Activated CD4-positive, alpha-beta T cell treated with anti-CD3 and anti-CD28 coated beads for 24 hours (primary cell): ENCODE measurements around the gene CTPS2.
"Not testable (repeated sequence)": the region's sequence is repeated elsewhere in the genome, so short reads cannot be mapped to it uniquely, and the experiment has no call there.

ENCODE experiments used
- DNase-seq, 2 donors: peaks; one replicate each; pipeline ENCODE4 v3.0.0-alpha.2; 2020; ENCODE audit warnings: low read depth in 2 of 2

CTPS2 gene

DNA sequence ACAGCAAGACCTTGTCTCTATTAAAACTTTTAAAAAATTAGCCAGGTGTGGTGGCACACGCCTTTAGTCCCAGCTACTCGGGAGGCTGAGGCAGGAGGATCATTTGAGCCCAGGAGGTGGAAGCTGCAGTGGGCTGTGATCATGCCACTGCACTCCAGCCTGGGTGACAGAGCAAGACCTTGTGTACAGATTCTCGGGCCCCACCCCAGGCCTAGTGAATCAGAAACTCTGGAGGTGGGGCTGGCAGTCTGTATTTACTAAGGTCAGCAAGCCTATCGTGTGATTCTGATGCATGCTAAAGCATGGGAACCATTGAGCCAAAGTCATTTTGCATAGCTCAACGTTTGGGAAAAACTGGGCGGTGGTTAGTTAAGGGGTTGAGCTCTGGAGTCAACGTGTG is 59.0 kb downstream of the CTPS2 start:
- no peak for DNase-seq

- DNase-seq: no peak
Observed at GRCh38 chrX:16651391-16652024, 61.0 kb downstream of the CTPS2 start.

DNA sequence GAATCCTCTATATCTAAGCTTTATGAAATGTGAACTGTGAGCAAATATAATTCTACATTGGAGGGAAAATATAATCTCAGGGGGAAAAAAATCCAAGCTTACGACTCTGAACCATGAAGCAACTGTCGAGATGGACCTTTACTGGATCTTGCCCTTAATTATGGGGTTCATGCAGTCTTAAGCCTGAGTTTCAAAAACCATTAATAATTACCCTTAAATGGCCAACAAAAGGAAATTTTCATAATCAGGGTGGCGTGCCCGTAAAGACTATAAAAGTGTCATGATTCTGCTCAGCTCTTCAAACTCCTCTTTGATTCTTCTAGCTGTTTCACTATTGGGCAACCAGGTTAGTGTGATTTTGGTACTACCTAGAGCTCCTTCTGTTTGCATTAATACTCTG is 62.6 kb downstream of the CTPS2 start, which contains the start of gene S100G:
S100G (plus strand) TSS at position 301 of the 400 bp plus-strand sequence. CDS start 849 bp downstream, outside the sequence.
- DNase-seq: no peak

DNA sequence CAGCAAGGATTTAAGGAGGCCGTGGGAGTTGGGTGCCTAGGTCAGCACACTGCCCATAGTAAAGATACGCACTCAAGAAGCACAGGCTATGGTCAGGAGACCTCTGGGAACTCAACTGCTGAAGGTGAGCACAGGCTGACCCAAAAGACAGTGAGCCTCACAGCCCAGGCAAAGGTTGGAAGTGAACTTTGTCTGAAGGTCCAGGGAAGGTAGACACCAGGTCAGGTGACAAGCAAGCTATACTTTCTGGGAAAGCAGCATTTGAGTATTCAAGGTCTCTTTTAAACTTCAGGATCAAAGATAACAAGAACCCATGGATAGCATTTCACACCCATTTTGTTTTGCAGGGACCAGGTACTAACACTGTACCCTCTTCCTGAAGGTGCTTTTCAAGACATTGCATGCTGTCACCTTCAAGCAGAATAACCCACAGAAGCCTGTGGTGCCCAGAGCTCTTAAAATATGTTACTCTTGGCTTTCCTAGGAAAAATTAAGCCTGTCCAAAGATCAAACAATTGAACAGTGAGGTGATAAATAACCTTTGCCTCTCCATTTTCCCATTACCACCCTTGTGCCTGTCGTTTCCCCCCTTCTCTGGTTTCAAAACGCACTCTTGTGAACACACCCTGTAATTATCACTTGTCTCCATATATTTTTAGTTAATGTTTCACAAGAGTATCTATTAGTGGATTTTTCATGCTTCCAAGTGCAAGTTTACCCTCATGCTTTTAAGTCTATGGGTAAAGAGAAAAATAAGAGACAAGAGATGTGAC is 65.9 kb downstream of the CTPS2 start:
- DNase-seq: no peak

- no peak for DNase-seq
Observed at GRCh38 chrX:16643176-16643575, 69.3 kb downstream of the CTPS2 start.

- no peak for DNase-seq
Observed at GRCh38 chrX:16640823-16641222, 71.6 kb downstream of the CTPS2 start.

DNA sequence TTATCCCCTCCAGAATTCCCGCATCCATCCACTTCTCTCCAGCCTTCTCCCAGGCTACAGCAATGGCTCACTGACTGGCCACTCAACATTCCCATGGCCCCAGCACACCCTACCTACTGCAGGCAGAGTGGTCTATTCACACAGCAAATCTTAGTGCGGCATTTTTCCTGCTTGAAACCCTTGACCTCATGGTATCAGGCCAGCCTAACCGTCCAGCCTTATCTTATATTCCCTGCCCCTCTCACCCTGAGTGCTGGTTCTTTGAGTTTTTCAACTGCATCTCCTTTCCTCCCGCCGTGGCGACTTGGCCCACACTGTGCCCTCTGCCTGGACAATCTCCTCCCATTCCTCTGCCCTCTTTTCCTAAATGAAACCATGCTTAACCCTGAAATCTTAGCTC is 72.5 kb downstream of the CTPS2 start:
- no peak for DNase-seq

DNA sequence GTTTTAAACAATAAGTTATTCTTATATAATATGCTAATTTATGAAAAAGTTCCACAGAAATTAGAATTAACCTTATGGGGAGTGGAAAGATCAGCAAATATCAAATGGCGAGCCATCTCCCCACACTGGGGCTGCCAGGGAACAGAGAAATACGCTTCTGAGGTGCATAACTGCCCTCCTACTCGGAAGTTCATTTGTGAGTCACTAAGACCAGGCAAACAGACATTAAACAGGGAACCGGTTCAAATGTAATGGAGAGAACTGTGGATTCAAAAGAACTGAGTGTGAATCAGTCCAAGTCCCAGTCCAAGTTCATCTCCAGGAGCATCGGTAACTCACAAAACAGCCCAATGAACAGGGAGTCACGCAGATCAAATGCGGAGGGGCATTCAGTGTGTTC is 73.9 kb downstream of the CTPS2 start:
- no peak for DNase-seq

- DNase-seq: no peak
Observed at GRCh38 chrX:16635596-16635995, 76.9 kb downstream of the CTPS2 start.

DNA sequence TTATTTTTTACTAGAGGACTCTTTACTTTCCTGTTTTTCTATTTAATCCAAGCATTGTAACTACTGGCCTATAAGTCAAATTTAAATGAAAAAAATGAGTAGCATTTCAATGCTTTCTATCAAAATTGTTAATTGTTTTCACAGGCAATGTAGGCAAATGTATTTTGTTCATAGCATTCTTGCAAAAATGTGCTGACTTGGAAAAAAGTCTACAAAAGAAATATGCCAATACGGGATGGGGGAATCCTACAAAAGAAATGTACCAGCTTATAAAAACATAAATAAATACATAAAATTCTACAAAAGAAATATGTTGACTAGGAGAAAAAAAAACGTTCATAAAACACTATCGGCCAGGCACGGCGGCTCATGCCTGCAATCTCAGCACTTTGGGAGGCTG is 77.4 kb downstream of the CTPS2 start:
- no peak for DNase-seq

GRCh38 chrX:16633754-16634153 is 78.7 kb downstream of the CTPS2 start:
- DNase-seq: no peak

DNA sequence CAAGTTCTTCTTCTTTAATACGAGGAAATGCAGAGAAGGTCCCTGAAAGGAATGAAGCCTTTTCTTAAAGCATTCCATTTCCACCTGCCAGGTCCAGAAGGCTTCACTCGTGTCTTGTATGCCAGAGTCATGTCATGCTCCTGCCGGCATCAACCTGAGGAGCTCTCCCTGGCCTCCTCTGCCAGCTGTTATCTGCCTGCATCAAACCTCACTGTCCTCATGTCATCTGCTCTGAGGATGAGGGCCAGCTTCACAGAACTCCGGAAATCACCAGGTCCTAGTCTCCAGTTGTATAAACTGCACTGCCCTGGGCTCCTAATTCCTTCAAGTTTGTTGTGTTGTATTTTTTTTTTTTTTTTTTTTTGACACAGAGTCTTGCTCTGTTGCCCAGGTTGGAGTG is 82.6 kb downstream of the CTPS2 start:
- no peak for DNase-seq

DNA sequence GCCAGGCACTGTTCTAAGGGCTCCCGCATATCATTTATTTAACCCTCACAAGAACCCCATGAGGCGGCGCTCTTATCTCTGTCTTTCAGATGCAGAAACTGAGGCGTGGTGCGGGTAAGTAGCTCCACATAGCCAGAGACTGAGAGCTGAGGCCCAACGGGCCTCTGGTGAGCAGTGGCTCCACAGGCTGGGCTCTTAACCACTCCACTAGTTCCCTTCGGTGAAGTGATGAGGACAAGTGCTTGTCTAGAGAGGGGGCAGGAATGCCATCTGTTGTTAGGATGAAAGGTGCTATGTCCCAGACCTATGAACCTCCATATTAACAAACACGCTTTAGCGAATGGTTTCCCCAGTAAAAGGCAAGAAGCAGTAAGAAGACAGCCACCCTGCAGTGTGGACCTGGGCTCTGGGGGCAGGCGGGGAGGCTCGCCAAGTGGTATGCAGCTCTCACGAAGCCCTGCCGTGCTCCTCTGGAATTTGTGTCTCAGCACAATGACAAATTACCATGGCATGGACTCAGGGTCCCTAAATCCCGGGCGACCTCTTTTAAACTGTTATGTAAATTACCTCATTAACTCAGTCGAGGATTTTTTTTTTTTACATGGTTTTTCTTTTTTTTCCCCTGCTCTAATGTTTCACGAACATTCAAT is 83.4 kb downstream of the CTPS2 start:
- DNase-seq: no peak

- DNase-seq: not testable (repeated sequence)
Observed at GRCh38 chrX:16628511-16628910, 84.0 kb downstream of the CTPS2 start.

GRCh38 chrX:16619024-16619423 is 93.4 kb downstream of the CTPS2 start:
- no peak for DNase-seq

GRCh38 chrX:16618422-16618821 is 94.0 kb downstream of the CTPS2 start:
- no peak for DNase-seq

DNA sequence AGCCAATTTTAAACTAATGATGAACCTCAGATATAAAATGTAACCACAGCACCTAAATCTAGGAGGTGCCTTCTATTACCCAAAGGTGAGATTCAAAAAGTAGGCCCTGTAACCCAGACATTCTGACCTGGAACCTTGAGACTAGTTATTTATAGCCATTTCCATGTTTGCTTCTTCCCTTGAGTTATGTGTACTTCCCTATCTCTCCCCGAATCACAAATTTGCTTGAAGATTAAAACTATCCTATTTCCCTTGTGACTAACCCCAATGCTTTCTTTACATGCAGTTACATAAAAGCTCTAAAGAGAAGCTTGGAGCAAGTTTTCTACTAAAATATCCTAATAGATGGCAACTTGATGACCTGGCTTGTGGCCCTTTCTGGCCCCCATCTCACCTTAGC is 95.1 kb downstream of the CTPS2 start:
- no peak for DNase-seq

DNA sequence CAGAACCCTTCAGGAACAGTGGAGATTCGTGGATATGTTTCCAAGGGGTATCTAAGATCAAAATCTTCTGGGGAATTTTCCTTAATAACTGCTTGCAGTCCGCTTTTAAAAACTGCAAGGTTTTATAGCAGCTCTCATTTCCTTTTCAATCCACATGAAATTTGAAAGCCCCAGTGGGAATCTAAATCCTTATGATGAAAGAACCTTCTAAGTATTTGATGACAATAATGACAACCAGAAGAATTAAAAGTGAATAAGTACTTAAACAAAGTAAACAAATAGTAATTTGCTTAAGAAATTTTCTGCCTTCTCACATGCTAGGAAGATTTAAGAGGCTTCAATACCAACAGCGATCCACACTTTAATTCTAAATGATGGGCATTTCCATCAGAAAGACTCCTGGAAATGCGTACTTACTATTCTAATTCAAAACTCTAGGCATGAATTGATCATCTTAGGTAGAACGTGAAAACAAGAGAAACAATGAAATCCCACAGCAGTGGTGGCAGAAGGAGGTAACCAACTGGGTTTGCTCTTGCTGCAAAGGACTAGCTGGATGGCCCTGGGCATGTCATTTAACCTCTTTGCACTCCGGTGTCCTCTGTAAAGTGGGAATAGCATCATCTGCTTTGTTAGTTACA is 100.1 kb downstream of the CTPS2 start:
- DNase-seq: no peak

DNA sequence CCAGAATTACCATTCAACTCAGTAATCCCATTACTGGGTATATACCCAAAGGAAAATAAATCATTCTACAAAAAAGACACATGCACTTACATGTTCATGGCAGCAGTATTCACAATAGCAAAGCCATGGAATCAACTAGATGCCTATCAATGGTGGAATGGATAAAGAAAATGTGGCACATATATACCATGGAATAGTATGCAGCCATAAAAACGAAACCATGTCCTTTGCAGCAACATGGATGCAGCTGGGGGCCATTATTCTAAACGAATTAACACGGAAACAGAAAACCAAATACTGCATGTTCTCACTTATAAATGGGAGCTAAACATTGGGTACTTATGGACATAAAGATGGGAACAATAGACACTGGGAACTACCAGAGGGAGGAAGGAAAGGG is 101.8 kb downstream of the CTPS2 start:
- not testable (repeated sequence) for DNase-seq

GRCh38 chrX:16610121-16610621 is 102.3 kb downstream of the CTPS2 start:
- no peak for DNase-seq

DNA sequence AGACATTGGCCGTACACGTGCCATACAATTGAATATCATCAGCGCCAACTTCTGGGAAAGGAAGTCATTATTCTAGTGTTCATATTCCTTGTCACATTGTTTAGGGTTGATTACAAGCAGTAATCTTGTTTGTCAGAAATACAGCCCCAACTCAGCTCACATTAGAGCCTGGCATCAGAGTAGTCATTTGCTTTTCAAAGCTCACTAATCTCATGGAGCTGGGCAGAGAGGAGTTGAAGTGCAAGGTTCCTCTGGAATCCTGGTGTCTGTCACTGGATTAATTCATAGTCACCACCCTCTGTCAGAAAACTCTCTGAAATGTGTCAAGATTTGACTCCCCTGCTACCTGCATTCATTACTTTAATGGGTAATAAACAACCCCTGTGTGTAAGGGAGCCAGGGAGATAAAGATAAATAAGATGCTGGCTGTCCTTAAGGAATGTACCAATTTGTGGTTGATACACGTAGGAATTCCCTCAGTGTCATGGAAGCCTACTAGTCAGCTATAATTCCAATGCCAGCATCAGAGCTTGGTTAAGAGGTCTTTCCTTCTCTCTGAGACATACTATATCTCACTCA is 106.2 kb downstream of the CTPS2 start:
- DNase-seq: no peak

- DNase-seq: no peak
Observed at GRCh38 chrX:16604337-16604736, 108.1 kb downstream of the CTPS2 start.
